Suprapubic skin (tissue), 4 donors: ENCODE measurements around the gene RAD51C. TPM values are rescaled to one million over a fixed set of nuclear protein-coding genes. Genes with fewer than 3 reads are reported as not detected.
A peak's percentile ranks its signal among the peaks of the same experiment; 100 is the strongest.

Experiments
- DNase-seq, 2 donors: peaks; one replicate each; pipeline ENCODE4 v3.0.0-alpha.2; 2019; ENCODE audit warnings: low spot score in 2 of 2
- H3K27ac ChIP-seq: fragments of 200-600 bp; sonication (generic); one replicate; pipeline ENCODE4 v1.5.1; 2019
- H3K27me3 ChIP-seq: fragments of 200-600 bp; sonication (generic); one replicate; pipeline ENCODE4 v1.5.1; 2019
- H3K36me3 ChIP-seq: fragments of 200-600 bp; sonication (generic); one replicate; pipeline ENCODE4 v1.5.1; 2019
- H3K4me1 ChIP-seq: fragments of 200-600 bp; sonication (generic); one replicate; pipeline ENCODE4 v1.5.1; 2019
- H3K4me3 ChIP-seq: fragments of 200-600 bp; sonication (generic); one replicate; pipeline ENCODE4 v1.5.1; 2019; ENCODE audit warnings: mild to moderate bottlenecking
- H3K9me3 ChIP-seq: fragments of 200-600 bp; sonication (generic); one replicate; pipeline ENCODE4 v1.5.1; 2019
- EP300 ChIP-seq: sonication (generic); formaldehyde crosslinking; IDR thresholded peaks from one replicate; pipeline ENCODE4 v1.6.1; 2017; ENCODE audit warnings: antibody characterized with exemption
- POLR2A ChIP-seq, 2 donors: fragments of 450-650 bp; IDR thresholded peaks; one replicate each; pipeline ENCODE4 v1.6.1; 2017; ENCODE audit warnings: antibody characterized with exemption in 2 of 2, mild to moderate bottlenecking in 2 of 2, moderate library complexity in 2 of 2
- POLR2AphosphoS5 ChIP-seq, 3 donors: sonication (generic); formaldehyde crosslinking; IDR thresholded peaks; one replicate each; pipeline ENCODE4 v1.6.1; 2017; ENCODE audit warnings: antibody characterized with exemption in 3 of 3
- WGBS: methylation state at CpG from one replicate; pipeline ENCODE4 v1.1.5; 2018; 5-methylcytosine and 5-hydroxymethylcytosine counted together
- total RNA-seq, 4 donors: library from RNA; depleted of rRNA; stranded (reverse); fragments of >200 nt; gene quantifications; one replicate each; pipeline ENCODE4 v1.1.0, GENCODE V29; 2016
- TF ChIP-seq, protein P1 (sequence below), 2 donors: fragments of 200-600 bp in 1 of 2; fragments of 450-650 bp in 1 of 2; sonication (generic) in 1 of 2; IDR thresholded peaks; one replicate each; pipeline ENCODE4 v1.5.1; 2016 to 2019; ENCODE audit warnings: antibody characterized with exemption in 2 of 2, mild to moderate bottlenecking in 1 of 2, moderate library complexity in 1 of 2

Gene RAD51C
- total RNA-seq, 4 donors from 2014 or later: 9.5 to 21.2 (median 11.8) TPM

DNA sequence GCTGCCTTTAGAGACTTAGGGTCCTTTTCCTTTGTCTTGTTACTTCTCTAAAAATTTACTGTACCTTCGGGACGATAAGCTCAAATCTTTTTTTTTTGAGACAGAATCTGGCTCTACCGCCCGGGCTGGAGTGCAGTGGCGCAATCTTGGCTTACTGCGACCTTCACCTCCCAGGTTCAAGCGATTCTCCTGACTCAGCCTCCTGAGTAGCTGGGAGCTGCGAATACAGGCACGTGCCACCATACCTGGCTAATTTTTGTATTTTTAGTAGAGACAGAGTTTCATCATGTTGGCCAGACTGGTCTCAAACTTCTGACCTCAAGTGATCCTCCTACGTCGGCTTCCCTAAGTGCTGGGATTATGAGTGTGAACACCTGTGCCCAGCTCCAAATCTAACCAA lies 7.4 kb downstream of the RAD51C start:
- no peak overlapping the region for H3K4me3 ChIP-seq
- no peaks in the 10 kb centered on the region for H3K4me1 ChIP-seq
- DNase-seq: no peak
- no peak for TF ChIP-seq POLR2AphosphoS5 (IDR thresholded peaks at IDR 0.05)
- TF ChIP-seq POLR2A (IDR thresholded peaks at IDR 0.05): no peak
- TF ChIP-seq, protein P1, sequence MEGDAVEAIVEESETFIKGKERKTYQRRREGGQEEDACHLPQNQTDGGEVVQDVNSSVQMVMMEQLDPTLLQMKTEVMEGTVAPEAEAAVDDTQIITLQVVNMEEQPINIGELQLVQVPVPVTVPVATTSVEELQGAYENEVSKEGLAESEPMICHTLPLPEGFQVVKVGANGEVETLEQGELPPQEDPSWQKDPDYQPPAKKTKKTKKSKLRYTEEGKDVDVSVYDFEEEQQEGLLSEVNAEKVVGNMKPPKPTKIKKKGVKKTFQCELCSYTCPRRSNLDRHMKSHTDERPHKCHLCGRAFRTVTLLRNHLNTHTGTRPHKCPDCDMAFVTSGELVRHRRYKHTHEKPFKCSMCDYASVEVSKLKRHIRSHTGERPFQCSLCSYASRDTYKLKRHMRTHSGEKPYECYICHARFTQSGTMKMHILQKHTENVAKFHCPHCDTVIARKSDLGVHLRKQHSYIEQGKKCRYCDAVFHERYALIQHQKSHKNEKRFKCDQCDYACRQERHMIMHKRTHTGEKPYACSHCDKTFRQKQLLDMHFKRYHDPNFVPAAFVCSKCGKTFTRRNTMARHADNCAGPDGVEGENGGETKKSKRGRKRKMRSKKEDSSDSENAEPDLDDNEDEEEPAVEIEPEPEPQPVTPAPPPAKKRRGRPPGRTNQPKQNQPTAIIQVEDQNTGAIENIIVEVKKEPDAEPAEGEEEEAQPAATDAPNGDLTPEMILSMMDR (IDR thresholded peaks at IDR 0.05): no peak
- no peak for TF ChIP-seq EP300
- H3K27me3 ChIP-seq: no peaks in the 10 kb centered on the region
- 98% methylated on average over 11 of the region's 11 CpGs for WGBS
- H3K9me3 ChIP-seq: no peaks in the 10 kb centered on the region
- H3K36me3 ChIP-seq: peaks cover 21% of the 10 kb centered on the region
- no peak overlapping the region for H3K27ac ChIP-seq

GRCh38 chr17:58702045-58702476 lies 9.7 kb downstream of the RAD51C start:
- H3K27ac ChIP-seq: no peak overlapping the region
- no peaks in the 10 kb centered on the region for H3K4me1 ChIP-seq
- no peaks in the 10 kb centered on the region for H3K27me3 ChIP-seq
- no peak overlapping the region for H3K4me3 ChIP-seq
- WGBS: 93% methylated on average over 5 of the region's 5 CpGs
- peaks cover 27% of the 10 kb centered on the region for H3K36me3 ChIP-seq
- TF ChIP-seq EP300: no peak
- no peaks in the 10 kb centered on the region for H3K9me3 ChIP-seq
- DNase-seq: no peak

DNA sequence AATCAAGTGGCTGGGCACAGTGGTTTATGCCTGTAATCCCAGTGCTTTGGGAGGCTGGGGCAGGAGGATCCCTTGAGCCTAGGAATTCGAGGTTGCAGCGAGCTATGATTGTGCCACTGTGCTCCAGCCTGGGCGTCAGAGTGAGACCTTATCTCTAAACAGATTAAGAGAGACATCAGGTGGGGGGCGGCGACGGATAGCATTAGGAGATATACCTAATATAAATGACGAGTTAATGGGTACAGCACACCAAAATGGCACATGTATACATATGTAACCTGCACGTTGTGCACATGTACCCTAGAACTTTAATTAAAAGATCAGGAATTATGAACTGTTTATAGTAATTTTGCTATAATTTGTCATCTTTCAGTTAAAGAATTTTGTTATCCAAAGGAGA lies 10.3 kb downstream of the RAD51C start:
- 91% methylated on average over 8 of the region's 8 CpGs for WGBS
- Histone ChIP-seq H3K36me3 (peaks cover 27% of the 10 kb centered on the region), H3K4me3 (no peak overlapping the region), H3K27ac (no peak overlapping the region), H3K27me3 (no peaks in the 10 kb centered on the region), H3K4me1 (no peaks in the 10 kb centered on the region), H3K9me3 (no peaks in the 10 kb centered on the region)
- no peak for TF ChIP-seq POLR2AphosphoS5 (IDR thresholded peaks at IDR 0.05)
- no peak for TF ChIP-seq POLR2A (IDR thresholded peaks at IDR 0.05)
- no peak for TF ChIP-seq EP300
- TF ChIP-seq, protein P1 (IDR thresholded peaks at IDR 0.05): no peak
- peak in 1 of 2 donors; percentile 59 for DNase-seq

DNA sequence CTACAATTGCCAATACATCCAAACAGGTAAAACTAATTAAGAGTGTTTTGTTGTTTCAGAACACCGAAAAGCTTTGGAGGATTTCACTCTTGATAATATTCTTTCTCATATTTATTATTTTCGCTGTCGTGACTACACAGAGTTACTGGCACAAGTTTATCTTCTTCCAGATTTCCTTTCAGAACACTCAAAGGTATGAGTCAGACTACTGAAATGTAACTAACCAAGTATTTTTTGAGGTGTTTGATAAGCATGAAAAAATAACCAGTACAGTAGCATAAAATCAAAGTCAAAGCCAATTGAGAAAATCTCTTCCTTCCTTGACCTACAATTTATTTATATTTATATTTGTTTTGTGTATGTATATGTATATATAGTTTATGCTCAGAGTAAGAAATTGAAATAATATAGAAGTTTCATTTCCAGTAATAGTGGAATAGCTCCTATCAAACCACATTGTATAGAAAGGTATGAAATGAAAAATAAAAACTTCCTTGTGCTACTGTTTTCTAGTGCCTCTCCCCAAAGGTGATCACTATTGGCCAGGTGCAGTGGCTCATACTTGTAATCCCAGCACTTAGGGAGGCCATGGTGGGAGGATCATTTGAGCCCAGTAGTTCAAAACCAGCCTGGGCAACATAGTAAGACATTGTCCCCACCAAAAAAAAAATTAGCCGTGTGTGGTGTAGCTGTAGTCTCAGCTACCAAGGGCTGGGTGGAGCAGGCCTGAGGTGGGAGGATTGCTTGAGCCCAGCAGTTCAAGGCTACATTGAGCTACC lies 10.9 kb downstream of the RAD51C start:
- TF ChIP-seq POLR2A (IDR thresholded peaks at IDR 0.05) (no peak), EP300 (no peak), POLR2AphosphoS5 (IDR thresholded peaks at IDR 0.05) (no peak)
- TF ChIP-seq, protein P1 (IDR thresholded peaks at IDR 0.05): no peak
- no peaks in the 10 kb centered on the region for H3K9me3 ChIP-seq
- H3K27ac ChIP-seq: no peak overlapping the region
- H3K4me3 ChIP-seq: no peak overlapping the region
- 81% methylated on average over 4 of the region's 4 CpGs for WGBS
- no peaks in the 10 kb centered on the region for H3K4me1 ChIP-seq
- no peak for DNase-seq
- H3K27me3 ChIP-seq: no peaks in the 10 kb centered on the region
- H3K36me3 ChIP-seq: peaks cover 27% of the 10 kb centered on the region

DNA sequence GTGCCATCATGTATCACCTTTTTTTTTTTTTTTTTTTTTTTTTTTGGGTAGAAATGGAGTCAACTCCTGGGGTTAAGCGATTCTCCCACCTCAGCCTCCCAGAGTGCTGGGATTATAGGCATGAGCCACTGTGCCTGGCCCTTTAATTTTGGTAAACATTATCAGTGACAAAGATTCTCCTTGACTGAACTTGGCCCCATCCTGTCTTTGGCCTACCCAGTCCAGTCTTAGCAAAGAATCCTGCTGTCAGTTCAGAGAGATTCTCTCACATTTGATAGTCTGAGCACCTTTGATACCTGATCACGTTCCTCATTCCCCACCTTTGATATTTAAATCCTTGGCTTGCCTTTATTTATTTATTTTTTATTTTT lies 11.5 kb downstream of the RAD51C start:
- TF ChIP-seq POLR2A (IDR thresholded peaks at IDR 0.05) (no peak), POLR2AphosphoS5 (IDR thresholded peaks at IDR 0.05) (no peak), EP300 (no peak)
- TF ChIP-seq, protein P1 (IDR thresholded peaks at IDR 0.05): no peak
- no peaks in the 10 kb centered on the region for H3K4me1 ChIP-seq
- no peak overlapping the region for H3K27ac ChIP-seq
- no peak overlapping the region for H3K4me3 ChIP-seq
- 91% methylated on average over 2 of the region's 2 CpGs for WGBS
- H3K27me3 ChIP-seq: no peaks in the 10 kb centered on the region
- no peaks in the 10 kb centered on the region for H3K9me3 ChIP-seq
- peaks cover 27% of the 10 kb centered on the region for H3K36me3 ChIP-seq
- DNase-seq: no peak
